Esophagus squamous epithelium (tissue), 4 donors: ENCODE data around the gene NF2.

Experiments used
- POLR2A ChIP-seq, 4 donors: fragments of 450-650 bp; IDR thresholded peaks; one replicate each; pipeline ENCODE4 v1.6.1; 2017; ENCODE audit warnings: antibody characterized with exemption in 4 of 4, mild to moderate bottlenecking in 4 of 4, moderate library complexity in 3 of 4
- TF ChIP-seq, protein P1 (sequence below), 6 experiments: fragments of 450-650 bp in 4 of 6; fragments of 200-600 bp in 2 of 6; sonication (generic) in 2 of 6; IDR thresholded peaks; one replicate each; pipeline ENCODE4 v1.5.1; 2016 to 2019; ENCODE audit warnings: antibody characterized with exemption in 6 of 6, mild to moderate bottlenecking in 4 of 6, moderate library complexity in 4 of 6

GRCh38 chr22:29692327-29692640 lies 88.9 kb downstream of the NF2 start:
- TF ChIP-seq, protein P1, sequence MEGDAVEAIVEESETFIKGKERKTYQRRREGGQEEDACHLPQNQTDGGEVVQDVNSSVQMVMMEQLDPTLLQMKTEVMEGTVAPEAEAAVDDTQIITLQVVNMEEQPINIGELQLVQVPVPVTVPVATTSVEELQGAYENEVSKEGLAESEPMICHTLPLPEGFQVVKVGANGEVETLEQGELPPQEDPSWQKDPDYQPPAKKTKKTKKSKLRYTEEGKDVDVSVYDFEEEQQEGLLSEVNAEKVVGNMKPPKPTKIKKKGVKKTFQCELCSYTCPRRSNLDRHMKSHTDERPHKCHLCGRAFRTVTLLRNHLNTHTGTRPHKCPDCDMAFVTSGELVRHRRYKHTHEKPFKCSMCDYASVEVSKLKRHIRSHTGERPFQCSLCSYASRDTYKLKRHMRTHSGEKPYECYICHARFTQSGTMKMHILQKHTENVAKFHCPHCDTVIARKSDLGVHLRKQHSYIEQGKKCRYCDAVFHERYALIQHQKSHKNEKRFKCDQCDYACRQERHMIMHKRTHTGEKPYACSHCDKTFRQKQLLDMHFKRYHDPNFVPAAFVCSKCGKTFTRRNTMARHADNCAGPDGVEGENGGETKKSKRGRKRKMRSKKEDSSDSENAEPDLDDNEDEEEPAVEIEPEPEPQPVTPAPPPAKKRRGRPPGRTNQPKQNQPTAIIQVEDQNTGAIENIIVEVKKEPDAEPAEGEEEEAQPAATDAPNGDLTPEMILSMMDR (IDR thresholded peaks at IDR 0.05): no peak
- TF ChIP-seq POLR2A (IDR thresholded peaks at IDR 0.05): no peak
